HUES6 (cell line): ENCODE measurements around the gene CCNL2.
A peak's percentile ranks its signal among the peaks of the same experiment; 100 is the strongest.
"Not testable (repeated sequence)": the region's sequence is repeated elsewhere in the genome, so short reads cannot be mapped to it uniquely, and the experiment has no call there.

Experiments used
- H3K27ac ChIP-seq: 2 replicates; pipeline ENCODE4 v1.7.0; 2013; ENCODE audit warnings: low read depth, mild to moderate bottlenecking, low read length, inconsistent platforms
- H3K27me3 ChIP-seq: 2 replicates; pipeline ENCODE4 v1.6.1; 2013; ENCODE audit warnings: low read length; ENCODE audit not compliant: control insufficient read depth, insufficient read depth
- H3K36me3 ChIP-seq: 2 replicates; pipeline ENCODE4 v1.6.1; 2013; ENCODE audit warnings: low read length; ENCODE audit not compliant: control insufficient read depth, insufficient read depth
- H3K4me1 ChIP-seq: 2 replicates; pipeline ENCODE4 v1.6.1; 2013; ENCODE audit warnings: low read length; ENCODE audit not compliant: control insufficient read depth, insufficient read depth
- H3K4me3 ChIP-seq: 2 replicates; pipeline ENCODE4 v1.5.1; 2013; ENCODE audit warnings: low read depth, low read length
- H3K9ac ChIP-seq: one replicate; pipeline ENCODE4 v1.6.1; 2013; ENCODE audit warnings: mild to moderate bottlenecking, low read length
- H3K9me3 ChIP-seq: 2 replicates; pipeline ENCODE4 v1.6.1; 2013; ENCODE audit warnings: low read depth, low read length; ENCODE audit not compliant: control insufficient read depth, insufficient read depth

Gene CCNL2

DNA sequence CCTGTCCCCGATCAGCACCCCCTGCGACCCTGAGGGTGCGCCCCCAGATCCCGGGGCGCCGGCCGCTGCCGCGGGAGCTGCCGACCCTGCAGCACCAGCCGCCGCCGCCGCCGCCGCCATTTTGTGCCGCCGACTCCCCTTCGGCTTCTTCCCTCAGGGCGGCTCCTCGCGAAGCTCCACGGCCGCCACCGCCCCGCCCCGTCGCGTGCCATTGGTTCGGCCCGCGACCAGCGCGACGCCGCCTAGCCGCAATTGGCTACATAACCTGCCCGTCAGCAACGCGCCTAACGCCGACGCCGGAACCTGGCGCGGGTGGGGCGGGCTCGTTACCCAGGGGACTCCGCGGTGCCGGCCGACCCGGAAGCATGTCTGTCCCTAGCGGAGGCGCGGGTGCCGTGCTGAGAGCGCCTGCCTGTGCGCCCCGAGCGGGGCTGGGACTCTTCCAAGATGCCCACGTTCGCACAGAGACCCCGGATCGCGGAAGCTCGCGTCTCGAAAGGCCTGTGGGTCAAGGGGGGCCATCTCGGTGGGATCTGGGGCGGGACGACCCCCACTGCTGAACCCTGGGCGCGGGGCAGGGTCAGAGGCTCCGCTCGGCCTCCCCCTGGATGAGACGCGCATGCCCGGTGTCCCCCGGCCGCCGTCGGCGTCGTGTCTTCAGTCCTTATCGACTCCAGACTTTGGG is at the start of gene CCNL2:
Gene CCNL2 (minus strand): TSS at position 149 of the 685 bp plus-strand sequence. CDS start 29 bp downstream, at position 120.
- Histone ChIP-seq H3K9ac (peak within 1 kb of the TSS; percentile 100), H3K27ac (peak within 1 kb of the TSS; percentile 92), H3K27me3 (no peaks in the 10 kb centered on the region), H3K4me1 (peaks cover 12% of the 10 kb centered on the region), H3K9me3 (no peaks in the 10 kb centered on the region), H3K4me3 (peak within 1 kb of the TSS; percentile 99), H3K36me3 (peaks cover 76% of the 10 kb centered on the region)

DNA sequence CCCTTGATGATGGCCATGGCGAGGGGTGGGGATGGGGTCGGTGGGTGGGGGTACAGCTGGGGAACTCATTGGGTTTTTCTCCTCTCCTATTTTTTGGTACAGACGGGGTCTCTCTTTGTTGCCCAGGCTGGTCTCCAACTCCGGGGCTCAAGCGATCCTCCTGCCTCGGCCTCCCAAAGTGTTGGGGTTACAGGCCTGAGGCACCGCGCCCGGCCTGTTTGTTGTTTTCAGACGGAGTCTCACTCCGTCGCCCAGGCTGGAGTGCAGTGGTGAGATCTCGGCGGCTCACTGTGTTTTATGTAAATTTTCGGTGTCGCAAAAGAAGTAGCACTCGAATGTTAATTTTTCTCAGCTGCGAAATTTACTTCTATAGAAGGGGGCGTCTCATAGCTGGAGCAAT is 47.5 kb upstream of the CCNL2 start:
- not testable (repeated sequence) for H3K27me3 ChIP-seq, H3K9me3 ChIP-seq, H3K36me3 ChIP-seq, H3K27ac ChIP-seq, H3K4me3 ChIP-seq, H3K4me1 ChIP-seq, H3K9ac ChIP-seq

GRCh38 chr1:1442069-1442770 is 43.1 kb upstream of the CCNL2 start:
- Histone ChIP-seq H3K27ac (no peak overlapping the region), H3K9ac (no peak overlapping the region), H3K4me1 (peaks cover 12% of the 10 kb centered on the region; the same call in 1 of the 2 replicates), H3K4me3 (no peak overlapping the region), H3K27me3 (no peaks in the 10 kb centered on the region), H3K9me3 (no peaks in the 10 kb centered on the region), H3K36me3 (no peaks in the 10 kb centered on the region; the same call in 1 of the 2 replicates)

- Histone ChIP-seq H3K9me3 (no peaks in the 10 kb centered on the region), H3K36me3 (no peaks in the 10 kb centered on the region; the same call in 1 of the 2 replicates), H3K27ac (no peak overlapping the region), H3K4me1 (peaks cover 17% of the 10 kb centered on the region; the same call in 1 of the 2 replicates), H3K27me3 (peaks cover 4% of the 10 kb centered on the region; the same call in 1 of the 2 replicates), H3K9ac (no peak overlapping the region), H3K4me3 (no peak overlapping the region)
Measured at GRCh38 chr1:1441002-1441888, 42.1 kb upstream of the CCNL2 start.

DNA sequence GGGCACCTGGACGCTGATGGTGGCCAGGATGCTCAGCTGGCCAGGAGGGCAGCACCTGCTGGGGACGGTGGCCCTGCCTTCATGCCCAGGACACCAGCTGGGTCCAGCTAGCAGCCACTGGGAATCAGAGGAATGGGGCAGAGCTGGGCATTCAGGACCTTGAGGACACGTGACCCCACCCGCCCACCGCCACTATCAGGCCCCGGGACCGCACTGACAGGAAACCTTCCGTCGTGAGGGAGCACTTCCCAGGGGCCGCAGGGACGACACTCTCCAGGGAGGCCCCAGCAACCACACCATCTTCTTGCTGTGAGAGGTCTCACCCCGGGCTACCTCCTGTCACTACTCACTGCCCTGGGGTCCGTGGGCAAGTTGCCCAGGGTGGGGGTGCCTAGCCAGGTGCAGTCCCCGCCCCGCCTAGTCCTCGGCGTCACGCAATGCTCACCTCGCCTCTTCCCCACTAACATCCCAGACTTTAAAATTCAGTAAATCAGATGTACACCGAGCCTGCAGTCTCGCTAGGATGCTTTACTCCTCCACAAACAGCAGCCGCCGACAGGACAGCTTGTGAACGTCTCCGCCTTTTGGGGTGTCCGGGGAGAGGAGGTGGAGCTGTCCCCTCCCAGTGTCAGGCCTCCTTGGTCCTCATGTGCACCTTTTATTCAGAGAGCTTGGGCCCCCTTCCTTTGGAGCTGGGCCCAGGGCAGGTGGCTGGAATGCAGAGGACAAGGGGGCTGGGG is 41.3 kb upstream of the CCNL2 start:
- Histone ChIP-seq H3K27me3 (peaks cover 7% of the 10 kb centered on the region; the same call in 1 of the 2 replicates), H3K9me3 (no peaks in the 10 kb centered on the region), H3K36me3 (no peaks in the 10 kb centered on the region; the same call in 1 of the 2 replicates), H3K27ac (no peak overlapping the region), H3K4me3 (no peak overlapping the region), H3K9ac (no peak overlapping the region), H3K4me1 (peaks cover 19% of the 10 kb centered on the region; the same call in 1 of the 2 replicates)

DNA sequence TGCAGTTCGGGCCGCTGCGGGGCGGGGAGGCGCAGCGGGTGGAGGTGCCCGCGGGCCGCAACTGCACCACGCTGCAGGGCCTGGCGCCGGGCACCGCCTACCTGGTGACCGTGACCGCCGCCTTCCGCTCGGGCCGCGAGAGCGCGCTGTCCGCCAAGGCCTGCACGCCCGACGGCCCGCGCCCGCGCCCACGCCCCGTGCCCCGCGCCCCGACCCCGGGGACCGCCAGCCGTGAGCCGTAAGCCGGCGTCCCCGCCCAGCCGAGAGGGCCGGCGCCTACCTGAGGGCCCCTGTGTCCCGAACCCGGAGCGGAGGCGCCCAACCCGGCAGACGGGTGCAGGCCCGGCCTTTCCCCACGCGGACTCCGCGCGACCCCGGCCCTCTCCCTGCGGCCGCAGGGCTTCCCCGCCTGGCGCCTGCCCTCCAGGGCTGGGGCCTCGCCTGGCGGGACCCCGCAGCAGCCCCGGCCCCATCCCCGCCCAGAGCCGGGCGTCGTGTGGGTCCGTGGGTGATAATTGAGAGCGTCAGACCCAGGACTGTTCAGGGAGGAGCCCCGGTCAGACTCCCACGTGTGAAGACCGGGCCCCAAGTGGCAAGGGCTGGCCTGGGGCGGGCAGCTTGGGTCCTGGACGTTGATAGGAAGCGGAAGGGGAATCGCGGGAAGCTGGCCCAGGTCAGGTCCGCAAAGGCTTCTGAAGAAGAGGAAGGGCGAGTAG is 40.6 kb upstream of the CCNL2 start:
- Histone ChIP-seq H3K9ac (no peak overlapping the region), H3K9me3 (no peaks in the 10 kb centered on the region), H3K27me3 (peaks cover 7% of the 10 kb centered on the region; the same call in 1 of the 2 replicates), H3K27ac (no peak overlapping the region), H3K4me1 (peaks cover 25% of the 10 kb centered on the region), H3K36me3 (no peaks in the 10 kb centered on the region; the same call in 1 of the 2 replicates), H3K4me3 (no peak overlapping the region)

DNA sequence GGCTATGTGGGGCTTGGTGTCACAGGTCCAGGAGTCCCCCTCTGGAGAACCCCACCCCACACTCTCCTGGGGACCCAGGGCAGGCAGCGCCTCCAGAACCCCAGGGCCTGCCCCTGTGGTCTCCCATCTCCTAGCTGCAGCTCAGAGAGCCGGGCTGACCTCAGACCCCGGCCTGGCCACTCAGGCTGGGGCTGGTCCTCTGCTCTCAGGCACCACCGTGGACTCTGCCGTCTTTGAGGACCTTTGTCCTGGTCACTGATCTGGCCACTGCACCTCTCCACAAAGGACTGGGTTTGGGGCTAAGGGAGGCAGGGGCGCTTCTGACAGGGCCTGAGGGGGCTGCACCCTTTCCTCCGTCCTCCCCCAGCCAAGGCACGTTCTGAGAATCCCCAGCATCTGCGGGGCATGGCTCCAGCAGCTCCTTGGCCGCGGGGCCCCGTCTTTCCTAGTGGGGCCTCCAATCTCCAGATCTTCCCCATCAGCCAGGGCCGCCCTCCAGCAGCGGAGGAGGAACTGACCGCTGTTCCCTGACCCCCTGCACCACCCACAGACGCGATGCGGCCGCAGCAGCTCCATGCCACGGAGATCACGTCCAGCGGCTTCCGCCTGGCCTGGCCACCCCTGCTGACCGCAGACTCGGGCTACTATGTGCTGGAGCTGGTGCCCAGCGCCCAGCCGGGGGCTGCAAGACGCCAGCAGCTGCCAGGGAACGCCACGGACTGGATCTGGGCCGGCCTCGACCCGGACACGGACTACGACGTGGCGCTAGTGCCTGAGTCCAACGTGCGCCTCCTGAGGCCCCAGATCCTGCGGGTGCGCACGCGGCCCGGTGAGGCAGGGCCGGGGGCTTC is 39.6 kb upstream of the CCNL2 start:
- no peak overlapping the region for H3K27ac ChIP-seq
- no peak overlapping the region for H3K9ac ChIP-seq
- H3K4me1 ChIP-seq: peaks cover 33% of the 10 kb centered on the region
- H3K36me3 ChIP-seq: no peaks in the 10 kb centered on the region; the same call in 1 of the 2 replicates
- H3K27me3 ChIP-seq: peaks cover 7% of the 10 kb centered on the region; the same call in 1 of the 2 replicates
- no peak overlapping the region for H3K4me3 ChIP-seq
- H3K9me3 ChIP-seq: no peaks in the 10 kb centered on the region

GRCh38 chr1:1437904-1438376 is 38.8 kb upstream of the CCNL2 start:
- Histone ChIP-seq H3K27ac (no peak overlapping the region), H3K36me3 (no peaks in the 10 kb centered on the region; the same call in 1 of the 2 replicates), H3K27me3 (peaks cover 7% of the 10 kb centered on the region; the same call in 1 of the 2 replicates), H3K4me1 (peaks cover 41% of the 10 kb centered on the region), H3K9ac (no peak overlapping the region), H3K4me3 (no peak overlapping the region), H3K9me3 (no peaks in the 10 kb centered on the region)
